RWPE1 (cell line): ENCODE results near the gene ROR2.
"Not testable (repeated sequence)": the region's sequence is repeated elsewhere in the genome, so short reads cannot be mapped to it uniquely, and the experiment has no call there.

Experiments used
- CTCF ChIA-PET: fragments of 350-600 bp; sonication (Branson Sonifier 250); formaldehyde crosslinking; extraction: SDS; loops from one replicate; lab custom pipeline; 2021; lab: Yijun Ruan, JAX
- POLR2A ChIA-PET: fragments of 400-600 bp; formaldehyde crosslinking; extraction: SDS; loops from one replicate; lab custom pipeline; 2020; ENCODE audit warnings: antibody characterized with exemption; ENCODE audit not compliant: low non-redundant PET; lab: Yijun Ruan, JAX
- DNase-seq: peaks from one replicate; pipeline ENCODE4 v3.0.0; 2012; ENCODE audit warnings: low spot score
- H3K27ac ChIP-seq: fragments of 450-650 bp; 2 replicates; pipeline ENCODE4 v1.5.1; 2017
- TF ChIP-seq, protein P1 (sequence below): fragments of 450-650 bp; conservative IDR thresholded peaks from 2 replicates; pipeline ENCODE4 v1.5.1; 2017; ENCODE audit warnings: low read depth, mild to moderate bottlenecking

The ROR2 gene

DNA sequence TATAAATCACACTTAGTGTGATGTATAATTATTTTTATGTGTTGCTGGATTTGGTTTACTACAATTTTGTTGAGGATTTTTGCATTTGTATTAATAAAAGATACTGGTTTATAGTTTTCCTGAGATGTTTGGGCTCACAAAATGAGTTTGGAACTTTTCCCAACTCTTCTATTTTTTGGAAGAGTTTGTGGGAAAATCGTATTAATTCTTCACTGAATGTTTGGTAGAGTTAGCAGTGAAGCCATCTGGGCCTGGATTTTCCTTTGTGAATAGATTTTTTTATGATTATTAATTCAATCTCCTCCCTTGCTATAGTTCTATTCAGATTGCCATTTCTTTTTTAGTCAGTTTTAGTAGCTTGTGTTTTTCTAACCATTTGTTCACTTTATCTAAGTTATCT lies 324.7 kb downstream of the ROR2 start:
- DNase-seq = no peak
- no peak overlapping the region for H3K27ac ChIP-seq
- POLR2A ChIA-PET = no interaction called here
- TF ChIP-seq, protein P1, sequence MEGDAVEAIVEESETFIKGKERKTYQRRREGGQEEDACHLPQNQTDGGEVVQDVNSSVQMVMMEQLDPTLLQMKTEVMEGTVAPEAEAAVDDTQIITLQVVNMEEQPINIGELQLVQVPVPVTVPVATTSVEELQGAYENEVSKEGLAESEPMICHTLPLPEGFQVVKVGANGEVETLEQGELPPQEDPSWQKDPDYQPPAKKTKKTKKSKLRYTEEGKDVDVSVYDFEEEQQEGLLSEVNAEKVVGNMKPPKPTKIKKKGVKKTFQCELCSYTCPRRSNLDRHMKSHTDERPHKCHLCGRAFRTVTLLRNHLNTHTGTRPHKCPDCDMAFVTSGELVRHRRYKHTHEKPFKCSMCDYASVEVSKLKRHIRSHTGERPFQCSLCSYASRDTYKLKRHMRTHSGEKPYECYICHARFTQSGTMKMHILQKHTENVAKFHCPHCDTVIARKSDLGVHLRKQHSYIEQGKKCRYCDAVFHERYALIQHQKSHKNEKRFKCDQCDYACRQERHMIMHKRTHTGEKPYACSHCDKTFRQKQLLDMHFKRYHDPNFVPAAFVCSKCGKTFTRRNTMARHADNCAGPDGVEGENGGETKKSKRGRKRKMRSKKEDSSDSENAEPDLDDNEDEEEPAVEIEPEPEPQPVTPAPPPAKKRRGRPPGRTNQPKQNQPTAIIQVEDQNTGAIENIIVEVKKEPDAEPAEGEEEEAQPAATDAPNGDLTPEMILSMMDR = no peak
- CTCF ChIA-PET = no interaction called here

DNA sequence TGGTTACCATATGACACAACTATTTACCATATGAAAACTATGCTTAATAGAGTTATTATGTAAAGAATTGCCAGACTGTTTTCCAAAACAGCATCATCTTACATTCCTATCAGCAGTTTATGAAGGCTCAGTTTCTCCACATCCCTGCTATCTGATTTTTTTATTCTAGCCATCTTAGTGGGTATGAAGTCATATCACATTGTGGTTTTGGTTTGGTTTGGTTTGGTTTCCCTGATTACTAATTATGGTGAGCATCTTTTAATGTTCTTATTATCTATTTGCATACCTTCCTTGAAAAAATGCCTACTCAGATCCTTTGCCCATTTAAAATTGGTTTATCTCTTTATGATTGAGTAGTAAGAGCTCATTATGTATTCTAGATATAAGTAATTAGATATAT lies 327.0 kb downstream of the ROR2 start:
- ChIA-PET POLR2A (no interaction called here), CTCF (interaction anchor here (0.7 kb wide), 2 partner anchors 20 to 381 kb away, joined by 3 read pairs; no protein-coding TSS in a partner anchor)
- no peak overlapping the region for H3K27ac ChIP-seq
- TF ChIP-seq, protein P1 = no peak
- no peak for DNase-seq

DNA sequence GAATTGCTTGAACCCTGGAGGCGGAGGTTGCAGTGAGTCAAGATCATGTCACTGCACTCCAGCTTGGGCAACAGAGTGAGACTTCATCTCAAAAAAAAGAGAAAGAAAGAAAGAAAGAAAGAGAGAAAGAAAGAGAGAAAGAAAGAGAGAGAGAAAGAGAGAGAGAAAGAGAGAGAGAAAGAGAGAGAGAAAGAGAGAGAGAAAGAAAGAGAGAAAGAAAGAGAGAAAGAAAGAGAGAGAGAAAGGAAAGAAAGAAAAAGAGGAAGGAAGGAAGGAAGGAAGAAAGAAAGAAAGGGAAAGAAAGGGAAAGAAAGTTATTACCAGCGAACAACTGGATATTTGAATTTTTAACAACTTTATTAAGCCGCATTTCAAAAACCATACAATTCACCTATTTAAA lies 327.9 kb downstream of the ROR2 start:
- CTCF ChIA-PET, POLR2A ChIA-PET, DNase-seq, H3K27ac ChIP-seq: not testable (repeated sequence)

DNA sequence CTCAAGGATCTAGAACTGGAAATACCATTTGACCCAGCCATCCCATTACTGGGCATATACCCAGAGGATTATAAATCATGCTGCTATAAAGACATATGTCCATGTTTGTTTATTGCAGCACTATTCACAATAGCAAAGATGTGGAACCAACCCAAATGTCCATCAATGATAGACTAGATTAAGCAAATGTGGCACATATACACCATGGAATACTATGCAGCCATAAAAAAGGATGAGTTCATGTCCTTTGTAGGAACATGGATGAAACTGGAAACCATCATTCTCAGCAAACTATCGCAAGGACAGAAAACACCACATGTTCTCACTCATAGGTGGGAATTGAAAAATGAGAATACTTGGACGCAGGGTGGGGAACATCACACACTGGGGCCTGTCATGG lies 336.0 kb downstream of the ROR2 start:
- POLR2A ChIA-PET, H3K27ac ChIP-seq, CTCF ChIA-PET, DNase-seq: not testable (repeated sequence)

DNA sequence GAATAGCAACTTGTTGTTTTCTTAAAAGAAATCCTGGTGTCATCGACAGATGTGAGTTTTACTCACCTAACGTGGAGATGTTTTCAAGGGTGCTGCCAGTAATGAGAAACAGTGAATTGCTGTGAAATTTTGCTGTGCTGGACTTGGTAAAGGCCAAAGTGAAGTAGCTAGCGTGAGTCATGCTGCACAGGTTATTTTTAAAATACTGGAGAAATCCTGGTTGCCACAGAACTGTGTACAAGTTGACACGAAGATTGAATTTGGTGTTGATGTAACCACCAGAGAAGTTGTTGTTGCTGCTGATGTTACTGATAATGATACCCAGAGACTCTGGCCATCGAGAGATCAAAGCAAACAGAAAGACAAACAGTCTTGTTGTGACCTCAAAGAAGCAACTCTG lies 338.4 kb downstream of the ROR2 start:
- POLR2A ChIA-PET = no interaction called here
- DNase-seq = no peak
- TF ChIP-seq, protein P1 = no peak
- CTCF ChIA-PET = interaction anchor here (0.5 kb wide), 1 partner anchor 56 kb away, joined by 4 read pairs; no protein-coding TSS in a partner anchor
- no peak overlapping the region for H3K27ac ChIP-seq

DNA sequence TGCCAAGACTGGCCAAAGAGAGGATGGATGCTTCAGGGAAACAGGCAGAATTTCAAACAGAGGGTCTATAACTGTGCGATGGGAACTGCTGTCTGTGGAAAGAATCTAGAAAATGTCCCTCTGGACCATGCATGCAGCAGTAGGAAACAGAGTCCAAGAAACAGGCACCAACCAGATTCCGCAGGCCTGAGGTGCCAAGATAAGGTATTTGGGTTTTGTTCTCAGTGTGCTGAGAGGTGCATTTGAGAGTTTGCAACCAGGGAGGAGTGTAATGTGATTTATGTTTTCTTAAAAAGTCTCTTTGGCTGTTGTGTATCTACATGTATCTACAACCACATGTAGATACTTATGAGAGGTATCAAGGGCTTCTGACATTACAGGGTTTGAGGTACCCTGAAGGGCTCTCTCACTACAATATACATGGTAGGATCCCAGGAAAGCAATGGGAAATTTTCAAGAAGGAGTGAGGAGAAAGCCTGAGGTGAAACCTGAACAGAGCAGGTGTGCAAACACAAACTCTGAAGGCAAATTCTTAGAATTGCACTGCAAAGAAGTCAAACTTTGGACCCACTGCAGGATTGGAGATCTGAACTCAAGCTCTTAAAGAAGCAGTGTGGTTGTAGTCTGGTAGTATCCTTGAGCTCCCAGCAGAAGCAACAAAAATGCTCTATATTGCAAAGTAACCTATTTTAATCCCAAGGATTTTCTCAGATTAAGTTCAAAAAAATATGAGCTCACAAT lies 343.6 kb downstream of the ROR2 start:
- CTCF ChIA-PET = interaction anchor here (0.7 kb wide), 1 partner anchor 55 kb away, joined by 3 read pairs; no protein-coding TSS in a partner anchor
- no peak overlapping the region for H3K27ac ChIP-seq
- no peak for DNase-seq
- TF ChIP-seq, protein P1 = no peak
- POLR2A ChIA-PET = no interaction called here

DNA sequence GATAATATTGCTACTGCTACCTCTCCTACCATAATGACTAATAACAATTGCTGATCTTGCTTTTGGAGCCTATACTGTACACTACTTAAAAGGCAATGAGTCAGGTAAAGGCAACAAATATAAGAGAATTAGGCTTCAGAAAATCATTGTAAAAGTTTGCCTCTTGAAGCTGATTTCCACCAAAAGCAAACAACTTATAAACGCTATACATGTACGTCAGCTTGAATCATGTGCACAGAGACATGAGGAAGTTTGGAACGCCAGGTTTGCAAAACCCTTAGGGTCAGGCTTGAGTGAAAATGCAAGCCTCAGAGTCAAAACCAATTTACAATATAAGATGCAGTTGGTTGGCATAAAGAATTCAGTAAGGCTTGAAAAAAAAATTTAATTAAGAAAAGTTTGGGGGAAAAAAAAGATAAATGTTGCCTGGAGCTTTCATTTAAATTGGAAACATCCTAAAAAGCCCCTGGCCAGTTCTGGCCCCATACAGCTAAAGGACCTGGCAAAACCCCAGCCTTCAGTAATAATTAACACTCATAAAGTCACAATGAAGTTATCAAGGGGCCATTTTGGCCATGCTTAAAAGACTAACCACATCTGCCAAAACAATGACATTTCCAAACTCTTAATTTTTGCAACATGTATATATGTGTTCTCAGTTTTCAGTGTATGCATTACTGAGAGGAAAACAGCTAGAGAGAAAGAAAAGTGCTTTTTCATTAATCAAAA lies 345.4 kb downstream of the ROR2 start:
- POLR2A ChIA-PET = no interaction called here

More for the DNA sequence above, 345.4 kb downstream of the ROR2 start:
- H3K27ac ChIP-seq = no peak overlapping the region
- CTCF ChIA-PET = interaction anchor here (0.7 kb wide), 2 partner anchors 10 to 13 kb away, joined by 3 read pairs; no protein-coding TSS in a partner anchor
- DNase-seq = no peak
- TF ChIP-seq, protein P1 = no peak
